ENCODE data around the gene CDH20. TPM values are rescaled to one million over a fixed set of nuclear protein-coding genes. Genes with fewer than 3 reads are reported as not detected.

Gene CDH20
- total RNA-seq, 1 experiment from 2014 or later = 0.05 TPM

- DNase-seq (ENCODE audit: low read depth) = no peak
These were observed 87.1 kb downstream of the CDH20 start for GRCh38 chr18:61420218-61420885.

GRCh38 chr18:61426492-61427053 is 93.3 kb downstream of the CDH20 start:
- DNase-seq (ENCODE audit: low read depth) = no peak

- no peak for DNase-seq (ENCODE audit: low read depth)
These were observed 95.0 kb downstream of the CDH20 start for GRCh38 chr18:61428266-61428665.

- DNase-seq (ENCODE audit: low read depth) = no peak
These were observed 99.4 kb downstream of the CDH20 start for GRCh38 chr18:61432590-61432989.

GRCh38 chr18:61435064-61435652 is 101.9 kb downstream of the CDH20 start:
- DNase-seq (ENCODE audit: low read depth) = peak; percentile 32

- DNase-seq (ENCODE audit: low read depth) = no peak
These were observed 110.0 kb downstream of the CDH20 start for GRCh38 chr18:61443081-61443725.

GRCh38 chr18:61448316-61448715 is 115.1 kb downstream of the CDH20 start:
- no peak for DNase-seq (ENCODE audit: low read depth)

- no peak for DNase-seq (ENCODE audit: low read depth)
These were observed 126.8 kb downstream of the CDH20 start for GRCh38 chr18:61459896-61460648.

GRCh38 chr18:61464551-61465142 is 131.4 kb downstream of the CDH20 start:
- no peak for DNase-seq (ENCODE audit: low read depth)

GRCh38 chr18:61466736-61467135 is 133.5 kb downstream of the CDH20 start:
- DNase-seq (ENCODE audit: low read depth) = no peak

- no peak for DNase-seq (ENCODE audit: low read depth)
These were observed 136.9 kb downstream of the CDH20 start for GRCh38 chr18:61470031-61470674.

GRCh38 chr18:61471541-61471940 is 138.3 kb downstream of the CDH20 start:
- DNase-seq (ENCODE audit: low read depth) = no peak

GRCh38 chr18:61471942-61472341 is 138.7 kb downstream of the CDH20 start:
- no peak for DNase-seq (ENCODE audit: low read depth)

- no peak for DNase-seq (ENCODE audit: low read depth)
These were observed 141.1 kb downstream of the CDH20 start for GRCh38 chr18:61474341-61474740.

- no peak for DNase-seq (ENCODE audit: low read depth)
These were observed 141.7 kb downstream of the CDH20 start for GRCh38 chr18:61474918-61475317.

- peak; percentile 8 for DNase-seq (ENCODE audit: low read depth)
These were observed 142.7 kb downstream of the CDH20 start for GRCh38 chr18:61475931-61476330.

- DNase-seq (ENCODE audit: low read depth) = no peak
These were observed 156.1 kb downstream of the CDH20 start for GRCh38 chr18:61489334-61489733.

GRCh38 chr18:61496374-61496773 is 163.1 kb downstream of the CDH20 start:
- no peak for DNase-seq (ENCODE audit: low read depth)

GRCh38 chr18:61497422-61497821 is 164.2 kb downstream of the CDH20 start:
- DNase-seq (ENCODE audit: low read depth) = no peak

GRCh38 chr18:61502472-61502871 is 169.2 kb downstream of the CDH20 start:
- peak; percentile 49 for DNase-seq (ENCODE audit: low read depth)

GRCh38 chr18:61503688-61504087 is 170.5 kb downstream of the CDH20 start:
- no peak for DNase-seq (ENCODE audit: low read depth)
